NB4 (cell line): ENCODE measurements around the gene CELF4.

Source experiments
- DNase-seq: peaks from one replicate; pipeline ENCODE4 v3.0.0; 2010; ENCODE audit warnings: low read depth
- H3K4me3 ChIP-seq: one replicate; pipeline ENCODE4 v1.5.1; 2011; ENCODE audit warnings: mild to moderate bottlenecking, low read depth, low read length, moderate library complexity
- CTCF ChIP-seq: IDR thresholded peaks from one replicate; pipeline ENCODE4 v1.5.1; 2012; ENCODE audit warnings: low read depth, low read length
- MYC ChIP-seq: IDR thresholded peaks from 2 replicates; pipeline ENCODE4 v1.6.1; 2011; ENCODE audit warnings: low read depth, low read length
- POLR2A ChIP-seq: IDR thresholded peaks from 2 replicates; pipeline ENCODE4 v1.6.1; 2011; ENCODE audit warnings: mild to moderate bottlenecking; ENCODE audit not compliant: insufficient read length; ENCODE audit errors: extremely low read depth
- TF ChIP-seq, protein P1 (sequence below): IDR thresholded peaks from 2 replicates; pipeline ENCODE4 v1.6.1; 2011; ENCODE audit warnings: low read depth, low read length

CELF4 gene

DNA sequence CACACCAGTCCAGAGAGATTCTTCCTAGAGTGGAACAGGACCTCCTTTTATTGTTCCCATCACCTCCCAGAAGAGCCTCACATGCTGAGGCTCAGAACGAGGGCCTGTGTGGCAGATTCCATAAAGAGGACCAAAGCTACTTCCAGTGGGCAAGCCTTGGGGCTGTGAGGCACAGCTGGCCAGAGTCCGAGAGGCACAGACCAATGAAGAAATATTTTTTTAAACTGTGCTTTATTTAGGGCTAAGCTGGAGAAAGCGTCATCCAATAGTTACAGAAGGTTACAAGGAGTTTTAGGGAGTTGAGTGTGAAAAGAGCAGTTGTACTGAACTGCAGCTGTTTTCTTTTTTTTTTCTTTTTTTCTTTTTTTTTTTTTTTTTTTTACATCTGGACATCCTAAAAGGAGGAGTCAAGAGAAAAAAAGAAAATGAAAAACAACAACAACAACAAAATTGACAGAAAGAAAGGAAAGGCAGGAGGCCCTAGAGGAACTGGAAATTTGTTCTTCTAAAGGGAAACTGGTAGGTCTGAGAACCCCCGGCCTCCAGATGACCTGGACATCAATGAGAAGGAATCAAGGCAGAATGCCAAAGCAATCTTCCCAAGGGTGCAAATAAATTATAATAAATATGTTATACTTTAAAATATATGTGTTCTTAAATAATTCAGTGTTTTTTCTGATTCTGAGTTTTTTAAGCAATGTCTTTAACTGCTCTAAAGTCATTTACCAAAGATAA lies 322.6 kb downstream of the CELF4 start:
- DNase-seq: no peak

GRCh38 chr18:37242091-37242490 lies 323.5 kb downstream of the CELF4 start:
- DNase-seq: no peak

More for the DNA sequence above, 322.6 kb downstream of the CELF4 start:
- H3K4me3 ChIP-seq: no peak overlapping the region
- TF ChIP-seq MYC (no peak), CTCF (no peak), POLR2A (no peak)
- TF ChIP-seq, protein P1, sequence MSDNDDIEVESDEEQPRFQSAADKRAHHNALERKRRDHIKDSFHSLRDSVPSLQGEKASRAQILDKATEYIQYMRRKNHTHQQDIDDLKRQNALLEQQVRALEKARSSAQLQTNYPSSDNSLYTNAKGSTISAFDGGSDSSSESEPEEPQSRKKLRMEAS: no peak

DNA sequence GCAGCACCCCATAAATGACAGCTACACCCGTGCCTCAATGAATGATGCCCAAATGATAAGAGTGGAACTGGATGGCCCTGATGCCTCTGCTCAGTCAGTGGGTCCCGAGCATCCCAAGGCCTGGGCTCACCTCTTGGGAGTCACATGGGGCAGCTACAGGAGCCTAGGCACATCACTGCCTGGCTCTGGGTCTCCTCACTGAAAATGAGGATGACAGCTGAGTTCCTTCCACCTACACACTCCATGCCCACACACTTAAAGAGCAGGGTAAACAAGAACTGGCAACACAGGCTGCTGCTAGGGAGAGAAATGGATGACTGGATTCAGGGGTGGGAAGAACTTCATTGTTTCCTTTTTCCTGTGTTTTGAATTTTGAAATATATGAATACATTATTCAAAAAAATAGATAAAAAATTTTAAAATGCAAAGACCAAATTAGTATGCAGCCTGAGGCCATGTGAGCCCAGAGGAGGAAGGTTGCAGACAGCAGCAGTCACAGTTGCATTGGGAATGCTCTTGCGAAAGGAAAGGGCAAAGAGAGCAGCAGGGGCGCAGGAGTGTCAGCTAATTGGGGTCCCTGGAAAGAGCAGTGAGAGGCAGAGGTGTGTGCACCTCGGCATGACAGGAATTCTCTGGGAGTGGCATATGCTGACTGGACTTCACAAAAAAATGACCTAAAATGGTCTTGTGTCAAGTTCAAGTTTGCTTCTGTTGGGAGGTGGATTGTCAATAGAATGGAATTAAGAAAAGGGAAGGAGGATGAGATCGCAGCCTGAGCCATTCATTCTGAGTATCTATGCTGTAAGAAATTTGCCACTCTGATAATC lies 327.1 kb downstream of the CELF4 start:
- TF ChIP-seq POLR2A: no peak
- TF ChIP-seq CTCF: no peak
- TF ChIP-seq MYC: no peak
- TF ChIP-seq, protein P1: no peak
- no peak overlapping the region for H3K4me3 ChIP-seq
- no peak for DNase-seq

More at GRCh38 chr18:37242091-37242490, 323.5 kb downstream of the CELF4 start:
- no peak overlapping the region for H3K4me3 ChIP-seq
- no peak for TF ChIP-seq POLR2A
- no peak for TF ChIP-seq CTCF
- TF ChIP-seq MYC: no peak
- TF ChIP-seq, protein P1: no peak

- DNase-seq: no peak
- TF ChIP-seq POLR2A (no peak), MYC (no peak), CTCF (no peak)
- TF ChIP-seq, protein P1: no peak
- no peak overlapping the region for H3K4me3 ChIP-seq
These were observed 330.0 kb downstream of the CELF4 start for GRCh38 chr18:37235583-37235982.

- no peak overlapping the region for H3K4me3 ChIP-seq
- no peak for TF ChIP-seq MYC
- TF ChIP-seq, protein P1: no peak
- TF ChIP-seq CTCF: no peak
- TF ChIP-seq POLR2A: no peak
- DNase-seq: no peak
These were observed 334.3 kb downstream of the CELF4 start for GRCh38 chr18:37231251-37231650.
